HG02870 (cell line): ENCODE measurements around the gene PINLYP.

Experiments
- ATAC-seq: cut with Tn5 transposase; IDR thresholded peaks from one replicate; pipeline ENCODE4 v1.9.1; 2021; ENCODE audit warnings: mild to moderate bottlenecking, moderate library complexity; ENCODE audit not compliant: unreplicated experiment

PINLYP gene

GRCh38 chr19:43575156-43575950 is at the start of gene PINLYP, which contains the start of gene XRCC1:
Gene PINLYP, plus strand, starts transcription at chr19:43575801. Its CDS starts 1,391 bp downstream, at chr19:43577192.
Gene XRCC1, minus strand, starts transcription at chr19:43575527. Its CDS starts 69 bp downstream, at chr19:43575458.
- ATAC-seq, result peak; percentile 98

GRCh38 chr19:43525836-43526771 is 49.5 kb upstream of the PINLYP start:
- ATAC-seq, result no peak

GRCh38 chr19:43526884-43527859 is 48.4 kb upstream of the PINLYP start, which contains the start of gene ETHE1:
Gene ETHE1, minus strand, starts transcription at chr19:43527201. Its CDS starts 24 bp downstream, at chr19:43527177.
- peak; percentile 63 for ATAC-seq

- no peak for ATAC-seq
Observed at GRCh38 chr19:43527860-43528622, 47.6 kb upstream of the PINLYP start.

DNA sequence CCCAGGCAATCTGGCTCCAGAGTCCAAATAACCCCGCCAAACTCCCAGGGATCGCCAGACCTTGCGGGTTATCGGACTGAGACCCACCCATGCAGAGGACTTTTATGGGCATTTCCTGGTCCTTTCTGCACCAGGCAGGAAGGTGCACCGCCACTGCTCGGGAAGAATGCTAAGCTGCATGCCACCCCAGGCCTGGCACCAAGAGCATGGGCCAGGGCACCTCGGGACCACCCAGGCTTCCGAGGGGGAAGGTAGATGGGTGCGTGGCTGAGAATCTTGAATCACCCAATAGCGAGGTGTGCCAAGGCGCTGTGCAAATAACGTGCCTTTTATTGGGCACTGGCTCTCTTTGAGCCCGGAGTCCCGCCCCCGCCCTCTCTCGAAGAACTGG is 43.0 kb upstream of the PINLYP start:
- ATAC-seq, result no peak

- peak; percentile 56 for ATAC-seq
Observed at GRCh38 chr19:43532962-43533545, 42.5 kb upstream of the PINLYP start, which contains the start of gene ZNF575. Gene ZNF575, plus strand, starts transcription at chr19:43533188. Its CDS starts 1,235 bp downstream, at chr19:43534423.

DNA sequence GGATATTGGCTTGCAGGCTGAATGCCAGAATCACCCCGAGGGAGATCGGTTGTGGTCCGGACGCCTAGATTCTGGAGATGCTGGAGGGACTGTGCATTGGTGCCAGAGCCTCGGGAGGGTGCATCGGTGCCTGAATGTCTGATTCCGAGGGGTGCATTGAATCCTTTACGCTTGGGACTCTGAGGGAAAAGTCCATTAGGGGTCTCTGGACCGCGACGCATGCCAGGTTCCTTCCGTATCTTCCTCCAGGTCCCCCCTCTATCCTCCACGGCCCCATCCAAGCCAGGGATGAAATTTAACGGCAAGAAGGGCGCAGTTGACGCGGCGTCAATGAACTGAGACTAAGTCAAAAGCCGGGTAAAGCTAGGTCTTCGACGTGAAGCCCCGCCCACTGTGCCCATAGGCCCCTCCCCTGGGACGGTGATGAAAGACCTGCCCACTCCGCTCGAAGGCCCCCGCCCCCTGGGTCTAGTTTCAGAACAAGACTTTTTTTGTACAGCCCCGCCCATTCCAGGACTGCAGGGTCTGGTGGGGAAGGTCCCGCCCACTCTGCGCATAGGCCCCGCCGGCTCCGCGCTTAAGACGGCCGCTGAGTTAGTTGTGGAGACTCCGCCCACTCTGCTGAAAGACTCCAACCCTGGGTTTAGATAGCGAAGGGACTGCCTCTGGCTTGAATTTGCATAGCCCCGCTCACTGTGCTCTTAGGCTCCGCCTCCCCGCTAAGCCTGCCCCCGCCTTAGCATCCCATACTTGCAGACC is 41.9 kb upstream of the PINLYP start:
- peak; percentile 54 for ATAC-seq

GRCh38 chr19:43534305-43534815 is 41.2 kb upstream of the PINLYP start:
- ATAC-seq, result no peak

- ATAC-seq, result no peak
Observed at GRCh38 chr19:43534816-43535761, 40.5 kb upstream of the PINLYP start.

- no peak for ATAC-seq
Observed at GRCh38 chr19:43538922-43539321, 36.7 kb upstream of the PINLYP start.

GRCh38 chr19:43540381-43540780 is 35.2 kb upstream of the PINLYP start:
- ATAC-seq, result no peak

- no peak for ATAC-seq
Observed at GRCh38 chr19:43541920-43542650, 33.5 kb upstream of the PINLYP start.

GRCh38 chr19:43544077-43544476 is 31.5 kb upstream of the PINLYP start:
- no peak for ATAC-seq

DNA sequence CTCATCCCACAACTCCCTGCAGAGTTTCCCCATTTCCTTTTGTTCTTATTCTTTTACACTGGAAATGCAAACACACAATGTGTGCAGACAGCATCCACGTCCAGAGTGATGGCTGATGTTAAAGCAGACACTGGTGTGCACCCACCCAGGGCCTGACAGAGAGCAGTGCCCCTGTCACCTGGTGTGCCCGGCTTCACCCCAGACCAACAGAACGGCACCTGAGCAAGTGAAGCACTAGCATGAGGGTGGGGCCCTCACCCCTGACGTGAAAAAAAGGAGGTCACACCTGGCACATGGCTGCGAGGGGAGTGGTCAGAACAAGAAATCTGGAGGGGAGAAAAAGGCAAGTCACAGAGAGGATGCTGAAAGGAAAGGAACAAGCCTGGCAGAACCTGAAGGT is 30.3 kb upstream of the PINLYP start:
- no peak for ATAC-seq

DNA sequence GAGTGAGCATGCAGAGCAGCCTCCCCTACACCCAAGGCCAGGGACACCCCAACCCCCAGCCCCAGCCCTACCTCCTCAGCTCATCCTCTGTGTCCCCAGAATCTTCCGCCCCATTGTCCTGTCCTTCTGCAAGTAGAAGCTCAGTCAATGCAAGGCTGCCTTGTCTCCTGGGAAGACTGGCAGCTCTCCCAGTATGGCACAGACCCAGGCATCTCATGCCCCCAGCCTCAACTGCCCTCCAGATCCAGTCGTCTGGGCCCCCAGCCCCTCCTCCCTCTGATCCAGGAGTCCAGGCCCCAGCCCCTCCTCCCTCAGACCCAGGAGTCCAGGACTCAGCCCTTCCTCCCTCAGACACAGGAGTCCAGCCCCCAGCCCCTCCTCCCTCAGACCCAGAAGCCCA is 29.6 kb upstream of the PINLYP start:
- no peak for ATAC-seq

DNA sequence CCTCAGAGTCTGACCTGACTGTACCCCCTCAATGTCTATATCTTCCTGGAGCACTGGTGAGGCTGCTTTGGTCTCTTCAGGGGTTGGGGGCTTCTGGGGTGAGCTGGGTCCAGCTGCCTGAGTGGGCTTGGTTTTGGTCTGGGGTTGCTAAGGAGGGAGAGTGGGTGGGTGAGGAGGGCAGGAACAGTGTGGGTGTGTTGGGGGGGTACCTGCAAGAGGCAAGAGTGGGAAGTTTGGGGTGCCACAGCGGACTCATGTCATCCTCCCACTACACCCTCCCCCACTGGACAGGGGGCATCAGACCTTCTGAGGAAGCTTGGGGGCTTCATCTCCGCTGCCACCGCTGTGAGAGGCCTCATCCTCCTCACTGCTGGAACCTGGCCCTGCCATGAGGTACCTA is 29.0 kb upstream of the PINLYP start:
- no peak for ATAC-seq
